ENCODE results near the gene CRISPLD2.

GRCh38 chr16:84898447-84898846, 78.7 kb downstream of the CRISPLD2 start:
- TF ChIP-seq SP1 (IDR thresholded peaks at IDR 0.05) (no peak), LEF1 (IDR thresholded peaks at IDR 0.05; ENCODE audit: borderline replicate concordance) (no peak), PKNOX1 (IDR thresholded peaks at IDR 0.05) (no peak), FOXM1 (IDR thresholded peaks at IDR 0.05; ENCODE audit: borderline replicate concordance) (no peak)
